Breast epithelium (tissue), 3 donors: ENCODE data around the gene MFF.

Experiments
- POLR2A ChIP-seq: fragments of 450-650 bp; IDR thresholded peaks from one replicate; pipeline ENCODE4 v1.6.1; 2016; ENCODE audit warnings: antibody characterized with exemption, mild to moderate bottlenecking, moderate library complexity
- TF ChIP-seq, protein P1 (sequence below), 3 donors: fragments of 450-650 bp; IDR thresholded peaks; one replicate each; pipeline ENCODE4 v1.5.1; 2016 to 2017; ENCODE audit warnings: antibody characterized with exemption in 3 of 3, mild to moderate bottlenecking in 3 of 3, moderate library complexity in 3 of 3

GRCh38 chr2:227394401-227394800 is 69.3 kb downstream of the MFF start:
- no peak for TF ChIP-seq POLR2A
- TF ChIP-seq, protein P1, sequence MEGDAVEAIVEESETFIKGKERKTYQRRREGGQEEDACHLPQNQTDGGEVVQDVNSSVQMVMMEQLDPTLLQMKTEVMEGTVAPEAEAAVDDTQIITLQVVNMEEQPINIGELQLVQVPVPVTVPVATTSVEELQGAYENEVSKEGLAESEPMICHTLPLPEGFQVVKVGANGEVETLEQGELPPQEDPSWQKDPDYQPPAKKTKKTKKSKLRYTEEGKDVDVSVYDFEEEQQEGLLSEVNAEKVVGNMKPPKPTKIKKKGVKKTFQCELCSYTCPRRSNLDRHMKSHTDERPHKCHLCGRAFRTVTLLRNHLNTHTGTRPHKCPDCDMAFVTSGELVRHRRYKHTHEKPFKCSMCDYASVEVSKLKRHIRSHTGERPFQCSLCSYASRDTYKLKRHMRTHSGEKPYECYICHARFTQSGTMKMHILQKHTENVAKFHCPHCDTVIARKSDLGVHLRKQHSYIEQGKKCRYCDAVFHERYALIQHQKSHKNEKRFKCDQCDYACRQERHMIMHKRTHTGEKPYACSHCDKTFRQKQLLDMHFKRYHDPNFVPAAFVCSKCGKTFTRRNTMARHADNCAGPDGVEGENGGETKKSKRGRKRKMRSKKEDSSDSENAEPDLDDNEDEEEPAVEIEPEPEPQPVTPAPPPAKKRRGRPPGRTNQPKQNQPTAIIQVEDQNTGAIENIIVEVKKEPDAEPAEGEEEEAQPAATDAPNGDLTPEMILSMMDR (IDR thresholded peaks at IDR 0.05): no peak
